GM12878 (cell line): ENCODE results near the gene MZT2B. TPM values are rescaled to one million over a fixed set of nuclear protein-coding genes. Genes with fewer than 3 reads are reported as not detected.
A peak's percentile ranks its signal among the peaks of the same experiment; 100 is the strongest.
"Not testable (repeated sequence)": the region's sequence is repeated elsewhere in the genome, so short reads cannot be mapped to it uniquely, and the experiment has no call there.

Experiments used
- ATAC-seq: fragments of 200-7000 bp; cut with Tn5 transposase; 3 replicates; pipeline ENCODE4 v1.9.1; 2020; ENCODE audit warnings: mild to moderate bottlenecking, moderate library complexity
- BruUV-seq: library from RNA; stranded (reverse); fragments of 400-500 nt; replicated peaks from 2 replicates; lab custom pipeline; 2021; lab: Mats Ljungman, UMichigan
- CTCF ChIA-PET: fragments of 300-600 bp; sonication (Branson Sonifier 250); formaldehyde crosslinking; extraction: SDS; loops from one replicate; lab custom pipeline; 2021; ENCODE audit warnings: inconsistent platforms; lab: Yijun Ruan, JAX
- POLR2A ChIA-PET: fragments of 350-600 bp; formaldehyde crosslinking; extraction: SDS; loops from one replicate; lab custom pipeline; 2021; ENCODE audit warnings: inconsistent platforms; lab: Charles Lee
- RAD21 ChIA-PET: fragments of 300-600 bp; sonication (Branson Sonifier 250); formaldehyde crosslinking; loops from one replicate; lab custom pipeline; 2023; ENCODE audit warnings: antibody characterized with exemption; ENCODE audit not compliant: unreplicated experiment; lab: Charles Lee
- SMC1A ChIA-PET: fragments of 300-600 bp; sonication (Branson Sonifier 250); formaldehyde crosslinking; loops from one replicate; lab custom pipeline; 2023; ENCODE audit not compliant: unreplicated experiment, uncharacterized antibody; lab: Charles Lee
- DNase-seq: peaks from one replicate; pipeline ENCODE4 v3.0.0-alpha.2; 2011; ENCODE audit warnings: low read depth, low spot score
- FAIRE-seq: peaks from 3 replicates; lab custom pipeline; 2011; peaks lifted over from hg19 to GRCh38; lab: Jason Lieb, UNC
- H2AFZ ChIP-seq: 2 replicates; pipeline ENCODE4 v1.6.0; 2011; ENCODE audit warnings: low read depth, low read length, control low read depth; ENCODE audit not compliant: control insufficient read depth
- H3K27ac ChIP-seq: 2 replicates; pipeline ENCODE4 v1.5.1; 2011; ENCODE audit warnings: control low read depth; ENCODE audit not compliant: control insufficient read depth, insufficient read depth
- H3K27me3 ChIP-seq, 2 experiments: replicated peaks in 1 of 2; 2 replicates each; pipeline versions ENCODE4 v1.6.0 to v1.6.1; 2011; ENCODE audit warnings: low read length in 1 of 2; ENCODE audit not compliant: control insufficient read depth in 2 of 2, insufficient read depth in 2 of 2
- H3K36me3 ChIP-seq, 2 experiments: 2 replicates each; pipeline ENCODE4 v1.5.1; 2011; ENCODE audit warnings: low read length in 1 of 2; ENCODE audit not compliant: control insufficient read depth in 2 of 2, insufficient read depth in 2 of 2
- H3K4me1 ChIP-seq: 2 replicates; pipeline ENCODE4 v1.6.1; 2011; ENCODE audit warnings: mild to moderate bottlenecking, low read length, moderate library complexity, mixed read lengths; ENCODE audit not compliant: control insufficient read depth, insufficient read depth
- H3K4me2 ChIP-seq: 2 replicates; pipeline ENCODE4 v1.6.0; 2011; ENCODE audit warnings: control low read depth; ENCODE audit not compliant: control insufficient read depth, insufficient read depth
- H3K4me3 ChIP-seq: fragments of 200-600 bp; sonication (generic); 2 replicates; pipeline ENCODE4 v1.5.1; 2016
- H3K79me2 ChIP-seq: 2 replicates; pipeline ENCODE4 v1.6.0; 2011; ENCODE audit warnings: low read length; ENCODE audit not compliant: control insufficient read depth, insufficient read depth
- H3K9ac ChIP-seq: 2 replicates; pipeline ENCODE4 v1.8.0; 2011; ENCODE audit warnings: low read length, control low read depth, mixed read lengths; ENCODE audit not compliant: control insufficient read depth, insufficient read depth
- H3K9me3 ChIP-seq: replicated peaks from 3 replicates; pipeline ENCODE4 v1.5.1; 2011; ENCODE audit warnings: mild to moderate bottlenecking, low read length; ENCODE audit not compliant: control insufficient read depth, insufficient read depth
- H4K20me1 ChIP-seq: 2 replicates; pipeline ENCODE4 v1.6.0; 2011; ENCODE audit not compliant: control insufficient read depth, insufficient read depth
- ZNF274 ChIP-seq: IDR thresholded peaks from one replicate; pipeline ENCODE4 v1.8.0; 2011; ENCODE audit not compliant: insufficient read length, insufficient read depth
- WGBS: methylation state at CpG from one replicate; pipeline ENCODE4 v1.1.6; 2016; ENCODE audit warnings: low lambda C conversion rate; ENCODE audit not compliant: insufficient replicate concordance, insufficient coverage; ENCODE audit errors: missing lambda C conversion rate; 5-methylcytosine and 5-hydroxymethylcytosine counted together
- in situ Hi-C: fragments of 300-500 bp; cut with MboI; formaldehyde crosslinking; loops from 9 replicates; pipeline ENCODE4 v1.14.3; 2018; ENCODE audit warnings: mixed read lengths
- intact Hi-C: fragments of 100-400 bp; cut with micrococcal nuclease; formaldehyde crosslinking; loops from one replicate; pipeline ENCODE4 v1.14.2; 2022; ENCODE audit not compliant: unreplicated experiment
- polyA plus RNA-seq, 11 experiments: library from polyadenylated mRNA; depleted of rRNA in 4 of 11; unstranded in 6 of 11; stranded (reverse) in 5 of 11; fragments of >200 nt; fragmentation: Nextera tagmentation in 4 of 11; fragmentation: Illumina TruSeq in 1 of 11; extraction: Ambion mirVana in 4 of 11; extraction: Trizol in 1 of 11; gene quantifications; 1 replicate in 1 of 11; 2 replicates in 10 of 11; pipeline versions ENCODE4 v1.2.1 to v1.2.3, GENCODE V29; 2011 to 2016; ENCODE audit warnings: inconsistent platforms in 2 of 11, missing spikeins in 2 of 11, low read depth in 1 of 11
- total RNA-seq, 4 experiments: library from RNA; depleted of rRNA in 3 of 4; stranded (reverse); fragments of >200 nt in 3 of 4; fragmentation: Illumina TruSeq in 1 of 4; extraction: Trizol in 1 of 4; gene quantifications; 2 replicates each; pipeline versions ENCODE4 v1.2.1 to v1.2.3, GENCODE V29; 2013 to 2021

MZT2B gene
- total and polyA plus RNA-seq, 10 of the 15 experiments (the other 5 are each of a cell fraction or from before 2014, with no cell fraction given) = 6.3 to 399 (median 198) TPM

DNA sequence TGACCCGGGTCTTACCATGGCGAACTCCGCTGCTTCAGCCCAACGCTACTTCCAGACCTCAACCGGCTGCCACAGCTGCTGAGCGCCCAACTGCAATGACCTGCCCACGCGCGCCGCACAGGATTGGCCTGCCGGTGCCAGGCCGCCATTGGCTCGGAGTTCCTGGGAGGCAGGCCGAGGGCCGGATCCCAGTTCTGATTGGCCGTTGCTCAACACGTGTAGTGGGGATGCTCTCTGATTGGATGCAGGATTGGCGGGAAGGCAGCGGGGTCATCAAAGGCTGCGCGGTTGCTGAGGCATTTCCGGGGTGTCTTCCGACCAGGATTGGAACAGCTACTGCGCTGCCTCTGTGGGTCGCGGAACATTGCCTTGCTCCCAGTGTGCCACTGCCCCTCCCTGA is 16.3 kb downstream of the MZT2B start, which contains the start of gene TUBA3E:
Gene TUBA3E (minus strand): TSS at position 97 of the 400 bp plus-strand sequence. CDS start 79 bp downstream, at position 18.
- no peaks in the 10 kb centered on the region for H3K79me2 ChIP-seq
- ChIA-PET CTCF (no interaction called here), POLR2A (no interaction called here), SMC1A (no interaction called here), RAD21 (no interaction called here)
- no TSS peak for BruUV-seq
- H3K4me1 ChIP-seq = no peaks in the 10 kb centered on the region
- no peak within 1 kb of the TSS for H3K9ac ChIP-seq
- no CpG with 5 or more reads among the region's 26 CpGs for WGBS
- intact Hi-C loops (no loop called here), in situ Hi-C loops (no loop called here)
- no peak within 1 kb of the TSS for H3K4me3 ChIP-seq
- no peaks in the 10 kb centered on the region for H3K27me3 ChIP-seq
- DNase-seq (no peak), FAIRE-seq (no peak), ATAC-seq (no peak)
- H3K27ac ChIP-seq = no peak within 1 kb of the TSS
- no peaks in the 10 kb centered on the region for H4K20me1 ChIP-seq
- H3K36me3 ChIP-seq = no peaks in the 10 kb centered on the region
- TF ChIP-seq ZNF274 = no peak
- H3K4me2 ChIP-seq = no peak within 1 kb of the TSS
- no peak within 1 kb of the TSS for H2AFZ ChIP-seq
- H3K9me3 ChIP-seq = no peaks in the 10 kb centered on the region

DNA sequence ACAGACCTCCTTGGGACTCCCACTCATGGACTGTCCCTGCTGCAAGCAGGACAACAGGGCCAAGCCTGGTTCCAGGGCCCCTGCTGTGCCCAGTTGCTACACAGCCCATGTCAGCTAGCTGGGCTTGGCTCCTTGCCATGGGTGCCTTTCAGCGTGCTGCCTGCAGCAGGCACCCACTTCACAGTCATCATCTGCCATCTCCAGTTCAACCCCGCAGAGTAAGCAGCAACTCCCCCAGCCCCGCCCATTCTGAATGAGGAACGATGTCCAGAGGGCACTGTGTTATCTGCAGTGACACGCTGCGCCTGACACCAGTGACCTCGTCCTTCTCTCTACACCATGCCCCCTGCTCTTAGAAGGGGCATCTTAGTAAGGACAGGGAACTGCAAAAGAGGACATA is 20.5 kb downstream of the MZT2B start:
- H3K9ac ChIP-seq, H3K4me1 ChIP-seq, H2AFZ ChIP-seq, H3K4me2 ChIP-seq, H4K20me1 ChIP-seq, H3K79me2 ChIP-seq, POLR2A ChIA-PET, H3K4me3 ChIP-seq, H3K27me3 ChIP-seq, SMC1A ChIA-PET, H3K36me3 ChIP-seq, H3K27ac ChIP-seq, in situ Hi-C loops, FAIRE-seq, DNase-seq, intact Hi-C loops, RAD21 ChIA-PET, BruUV-seq, H3K9me3 ChIP-seq: not testable (repeated sequence)
- peak; percentile 21; the same call in 2 of the 3 replicates for ATAC-seq
- CTCF ChIA-PET = interaction anchor here (0.6 kb wide), 1 partner anchor 577 kb away, joined by 3 read pairs; no protein-coding TSS in a partner anchor
- WGBS = 31% methylated on average over 2 of the region's 7 CpGs

DNA sequence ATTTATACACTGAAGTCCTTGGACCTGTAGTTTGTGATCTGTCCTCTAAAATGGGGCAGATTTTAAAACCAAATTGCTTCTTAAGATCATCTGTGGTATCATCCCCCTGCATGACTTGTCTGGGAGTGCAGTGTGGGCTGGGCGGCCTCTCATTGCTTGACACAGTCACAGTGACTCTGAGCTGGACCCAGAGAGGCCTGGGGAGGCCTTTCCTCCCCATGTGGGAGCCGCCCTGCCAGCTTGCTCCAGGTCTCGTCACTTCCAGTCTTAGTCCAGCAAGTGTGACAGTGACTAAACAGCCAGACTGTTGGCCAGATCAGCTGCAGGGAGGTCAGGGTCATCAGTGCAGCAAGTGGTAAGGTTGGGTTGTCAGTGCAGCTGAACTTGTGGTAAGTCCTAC is 21.1 kb downstream of the MZT2B start:
- H3K4me1 ChIP-seq, CTCF ChIA-PET, H2AFZ ChIP-seq, H3K4me2 ChIP-seq, BruUV-seq, H3K27me3 ChIP-seq, ATAC-seq, intact Hi-C loops, H3K4me3 ChIP-seq, H3K79me2 ChIP-seq, DNase-seq, POLR2A ChIA-PET, H3K9me3 ChIP-seq, SMC1A ChIA-PET, H3K9ac ChIP-seq, in situ Hi-C loops, H4K20me1 ChIP-seq, RAD21 ChIA-PET, H3K36me3 ChIP-seq, FAIRE-seq, H3K27ac ChIP-seq: not testable (repeated sequence)
- WGBS = 15% methylated on average over 2 of the region's 3 CpGs

DNA sequence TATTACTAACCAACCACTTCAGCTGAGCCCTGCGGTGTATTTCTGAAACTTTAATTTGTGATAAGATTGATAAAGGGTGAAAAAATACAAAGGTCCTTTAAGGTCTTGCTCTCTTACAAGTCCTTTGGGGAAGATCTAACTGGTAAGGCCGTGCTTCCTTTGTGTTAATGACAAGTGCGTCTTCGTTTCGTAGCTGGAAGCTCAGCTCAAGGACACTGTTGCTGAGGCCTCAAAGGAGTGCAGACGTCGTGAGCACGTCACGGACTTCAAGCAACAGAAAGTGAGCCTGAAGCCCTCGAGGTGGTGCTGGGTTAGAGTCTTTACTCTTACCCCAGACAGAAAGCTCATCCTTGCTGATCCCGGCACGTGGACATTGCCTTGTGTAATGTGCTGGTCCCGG is 25.0 kb downstream of the MZT2B start:
- in situ Hi-C loops, H3K36me3 ChIP-seq, DNase-seq, H3K9ac ChIP-seq, ATAC-seq, POLR2A ChIA-PET, H3K4me1 ChIP-seq, H3K79me2 ChIP-seq, BruUV-seq, CTCF ChIA-PET, H3K27ac ChIP-seq, H3K27me3 ChIP-seq, H3K4me3 ChIP-seq, RAD21 ChIA-PET, H2AFZ ChIP-seq, H3K4me2 ChIP-seq, SMC1A ChIA-PET, H4K20me1 ChIP-seq, H3K9me3 ChIP-seq, intact Hi-C loops: not testable (repeated sequence)
- FAIRE-seq = peak; percentile 44
- WGBS = 58% methylated on average over 10 of the region's 13 CpGs
